Left kidney (tissue), 2 donors: ENCODE measurements around the gene NLRP12. TPM values are rescaled to one million over a fixed set of nuclear protein-coding genes. Genes with fewer than 3 reads are reported as not detected.
A peak's percentile ranks its signal among the peaks of the same experiment; 100 is the strongest.
"Not testable (repeated sequence)": the region's sequence is repeated elsewhere in the genome, so short reads cannot be mapped to it uniquely, and the experiment has no call there.

ENCODE experiments used
- DNase-seq: peaks from one replicate; pipeline ENCODE4 v3.0.0-alpha.2; 2013
- polyA plus RNA-seq: library from polyadenylated mRNA; unstranded; fragments of 120-200 nt; gene quantifications from one replicate; pipeline ENCODE4 v1.2.1, GENCODE V29; 2013; ENCODE audit not compliant: insufficient read length

Gene NLRP12
- polyA plus RNA-seq, 1 donor: 0.17 TPM

- DNase-seq: no peak
Observed at GRCh38 chr19:53775524-53775923, 48.6 kb downstream of the NLRP12 start.

- DNase-seq: not testable (repeated sequence)
Observed at GRCh38 chr19:53774491-53774890, 49.6 kb downstream of the NLRP12 start.

- DNase-seq: no peak
Observed at GRCh38 chr19:53773999-53774398, 50.1 kb downstream of the NLRP12 start.

GRCh38 chr19:53772943-53773342, 51.2 kb downstream of the NLRP12 start:
- peak; percentile 48 for DNase-seq

- no peak for DNase-seq
Observed at GRCh38 chr19:53771144-53771543, 53.0 kb downstream of the NLRP12 start.

GRCh38 chr19:53769696-53770309, 54.3 kb downstream of the NLRP12 start:
- DNase-seq: not testable (repeated sequence)

- DNase-seq: no peak
Observed at GRCh38 chr19:53768401-53768800, 55.7 kb downstream of the NLRP12 start.

GRCh38 chr19:53758991-53759390, 65.1 kb downstream of the NLRP12 start:
- not testable (repeated sequence) for DNase-seq

Other genes starting within 250 kb of the NLRP12 start
- not detected for gene DPRX, start 192.3 kb downstream of the NLRP12 start, polyA plus RNA-seq
- gene MYADM, start 43.6 kb upstream of the NLRP12 start, polyA plus RNA-seq: 63.4 TPM
- gene PRKCG, start 57.9 kb upstream of the NLRP12 start, polyA plus RNA-seq: 0.65 TPM
- gene CACNG7, start 85.0 kb upstream of the NLRP12 start, polyA plus RNA-seq: 0.32 TPM
- 0.33 TPM for gene CACNG8, start 138.6 kb upstream of the NLRP12 start, polyA plus RNA-seq
- 0.71 TPM for gene CACNG6, start 167.3 kb upstream of the NLRP12 start, polyA plus RNA-seq
- gene VSTM1, start 239.6 kb upstream of the NLRP12 start, polyA plus RNA-seq: not detected